B cell (primary cell): ENCODE data around the gene ORM1. TPM values are rescaled to one million over a fixed set of nuclear protein-coding genes. Genes with fewer than 3 reads are reported as not detected.

Experiments
- ATAC-seq: fragments of 200-7000 bp; cut with Tn5 transposase; one replicate; pipeline ENCODE4 v1.10.0; 2021; ENCODE audit warnings: low read depth, mild to moderate bottlenecking, moderate number of reproducible peaks, moderate library complexity
- CTCF ChIA-PET: fragments of 350-600 bp; sonication (Branson Sonifier 250); formaldehyde crosslinking; loops from one replicate; lab custom pipeline; 2021; ENCODE audit warnings: antibody characterized with exemption, inconsistent platforms; lab: Charles Lee
- POLR2A ChIA-PET: fragments of 350-600 bp; sonication (Branson Sonifier 250); formaldehyde crosslinking; loops from one replicate; lab custom pipeline; 2021; ENCODE audit warnings: antibody characterized with exemption; lab: Charles Lee
- DNase-seq: peaks from one replicate; pipeline ENCODE4 v3.0.0; 2013
- H2AFZ ChIP-seq: 2 replicates; pipeline ENCODE4 v1.6.1; 2012; ENCODE audit warnings: mild to moderate bottlenecking, low read depth, low read length; ENCODE audit not compliant: insufficient read depth, poor library complexity, severe bottlenecking
- H3K27ac ChIP-seq, 2 donors: 1 replicate in 1 of 2; 2 replicates in 1 of 2; pipeline ENCODE4 v1.5.1; 2012 to 2013; ENCODE audit warnings: low read length in 2 of 2, mild to moderate bottlenecking in 2 of 2, moderate library complexity in 1 of 2
- H3K27me3 ChIP-seq, 4 experiments: fragments of 200-600 bp in 1 of 4; sonication (generic) in 1 of 4; replicated peaks in 1 of 4; 1 replicate in 2 of 4; 2 replicates in 2 of 4; pipeline versions ENCODE4 v1.6.1 to v1.7.0; 2013 to 2016; ENCODE audit warnings: low read length in 3 of 4, mild to moderate bottlenecking in 2 of 4, mixed read lengths in 1 of 4, moderate library complexity in 1 of 4; ENCODE audit not compliant: insufficient read depth in 4 of 4, control insufficient read depth in 3 of 4; ENCODE audit errors: control extremely low read depth in 1 of 4
- H3K36me3 ChIP-seq, 2 experiments: replicated peaks in 1 of 2; 1 replicate in 1 of 2; 2 replicates in 1 of 2; pipeline versions ENCODE4 v1.6.1 to v1.7.1; 2013; ENCODE audit warnings: low read length in 1 of 2; ENCODE audit not compliant: insufficient read depth in 2 of 2, control insufficient read depth in 1 of 2; ENCODE audit errors: control extremely low read depth in 1 of 2, extremely low read depth in 1 of 2
- H3K4me1 ChIP-seq, 2 donors: fragments of 200-600 bp in 1 of 2; sonication (generic) in 1 of 2; 1 replicate in 1 of 2; 2 replicates in 1 of 2; pipeline versions ENCODE4 v1.5.1 to v1.6.1; 2013 to 2017; ENCODE audit warnings: low read length in 2 of 2; ENCODE audit not compliant: control insufficient read depth in 2 of 2, insufficient read depth in 2 of 2
- H3K4me2 ChIP-seq: replicated peaks from 2 replicates; pipeline ENCODE3; 2012; ENCODE audit warnings: mild to moderate bottlenecking, low read depth, low read length; ENCODE audit not compliant: poor library complexity, severe bottlenecking
- H3K4me3 ChIP-seq, 5 experiments: fragments of 200-600 bp in 1 of 5; sonication (generic) in 1 of 5; 1 replicate in 3 of 5; 2 replicates in 2 of 5; pipeline versions ENCODE4 v1.5.1 to v1.7.0; 2011 to 2016; ENCODE audit warnings: low read length in 4 of 5, mild to moderate bottlenecking in 4 of 5, low read depth in 2 of 5, control low read depth in 1 of 5, moderate library complexity in 1 of 5; ENCODE audit not compliant: insufficient read depth in 1 of 5; ENCODE audit errors: control extremely low read depth in 1 of 5, extremely low read depth in 1 of 5
- H3K79me2 ChIP-seq: fragments of 200-600 bp; sonication (generic); one replicate; pipeline ENCODE4 v1.6.0; 2016; ENCODE audit warnings: low read length; ENCODE audit not compliant: control insufficient read depth, insufficient read depth
- H3K9ac ChIP-seq: fragments of 200-600 bp; sonication (generic); 2 replicates; pipeline ENCODE4 v1.6.1; 2017; ENCODE audit warnings: mild to moderate bottlenecking, low read length, moderate library complexity
- H3K9me3 ChIP-seq, 3 donors: one replicate each; pipeline versions ENCODE4 v1.6.1 to v1.7.1; 2013; ENCODE audit warnings: low read length in 2 of 3; ENCODE audit not compliant: control insufficient read depth in 2 of 3, insufficient read depth in 1 of 3; ENCODE audit errors: control extremely low read depth in 1 of 3
- H4K20me1 ChIP-seq: 2 replicates; pipeline ENCODE4 v1.6.0; 2012; ENCODE audit warnings: mild to moderate bottlenecking, low read length; ENCODE audit not compliant: insufficient read depth, control insufficient read depth, poor library complexity, severe bottlenecking
- H3K27ac Mint-ChIP-seq: one replicate; pipeline ENCODE4 v1.8.0; 2021; ENCODE audit warnings: mixed read lengths
- H3K27me3 Mint-ChIP-seq: one replicate; pipeline ENCODE4 v1.8.0; 2021; ENCODE audit warnings: mixed read lengths
- H3K4me1 Mint-ChIP-seq: one replicate; pipeline ENCODE4 v1.8.0; 2021; ENCODE audit warnings: mixed read lengths
- H3K4me3 Mint-ChIP-seq: one replicate; pipeline ENCODE4 v1.8.0; 2021; ENCODE audit warnings: mixed read lengths
- H3K9me3 Mint-ChIP-seq: one replicate; pipeline ENCODE4 v1.8.0; 2022; ENCODE audit warnings: mixed read lengths; ENCODE audit not compliant: insufficient read depth
- CTCF ChIP-seq: fragments of 200-600 bp; IDR thresholded peaks from one replicate; pipeline ENCODE4 v1.8.0; 2022; ENCODE audit warnings: antibody characterized with exemption, mild to moderate bottlenecking
- EZH2 ChIP-seq: IDR thresholded peaks from 2 replicates; pipeline ENCODE4 v1.6.1; 2012; ENCODE audit warnings: borderline replicate concordance, low read depth, mild to moderate bottlenecking, moderate library complexity, low read length; ENCODE audit not compliant: insufficient read depth, poor library complexity, severe bottlenecking
- WGBS: methylation state at CpG from one replicate; pipeline ENCODE4 v1.1.5; 2013; ENCODE audit warnings: missing lambda C conversion rate; ENCODE audit not compliant: insufficient coverage; 5-methylcytosine and 5-hydroxymethylcytosine counted together
- intact Hi-C: fragments of 100-400 bp; cut with micrococcal nuclease; formaldehyde crosslinking; loops from one replicate; pipeline ENCODE4 v1.10.0; 2022
- polyA plus RNA-seq: library from polyadenylated mRNA; depleted of rRNA; stranded (reverse); fragments of >200 nt; gene quantifications from 2 replicates; pipeline ENCODE4 v1.2.3, GENCODE V29; 2012
- total RNA-seq, 2 donors: library from RNA; stranded (reverse); fragments of 120-200 nt in 1 of 2; gene quantifications; 1 replicate in 1 of 2; 2 replicates in 1 of 2; pipeline versions ENCODE4 v1.2.3 to v1.2.4, GENCODE V29; 2013 to 2022

The ORM1 gene
- total and polyA plus RNA-seq, 2 donors (not counting 1 experiment from before 2014, with no cell fraction given), result 0.13 TPM; not detected in 1

GRCh38 chr9:114310471-114311450 is 12.1 kb upstream of the ORM1 start:
- no peaks in the 10 kb centered on the region for H3K27me3 Mint-ChIP-seq
- WGBS, result 86% methylated on average over 9 of the region's 22 CpGs
- CTCF ChIA-PET, result no interaction called here
- Histone ChIP-seq H3K36me3 (no peaks in the 10 kb centered on the region), H2AFZ (no peak overlapping the region), H3K9me3 (peaks cover 0 to 14% (median 3%) of the 10 kb centered on the region in 3 donors), H3K4me1 (peaks cover 0 to 2% of the 10 kb centered on the region in 2 donors), H3K27me3 (no peaks in the 10 kb centered on the region), H3K9ac (no peak overlapping the region), H3K4me2 (no peak overlapping the region), H3K79me2 (no peaks in the 10 kb centered on the region), H4K20me1 (no peaks in the 10 kb centered on the region), H3K4me3 (no peak overlapping the region), H3K27ac (no peak overlapping the region)
- POLR2A ChIA-PET, result no interaction called here
- no peak overlapping the region for H3K27ac Mint-ChIP-seq
- DNase-seq (no peak), ATAC-seq (no peak)
- H3K9me3 Mint-ChIP-seq, result no peaks in the 10 kb centered on the region
- intact Hi-C loops, result no loop called here
- H3K4me1 Mint-ChIP-seq, result peaks cover under 1% of the 10 kb centered on the region
- no peak for TF ChIP-seq EZH2
- no peak overlapping the region for H3K4me3 Mint-ChIP-seq

- H3K27me3 Mint-ChIP-seq, result no peaks in the 10 kb centered on the region
- H3K27ac ChIP-seq, result no peak overlapping the region
- no peaks in the 10 kb centered on the region for H3K27me3 ChIP-seq
- no peaks in the 10 kb centered on the region for H3K9me3 Mint-ChIP-seq
- ChIA-PET POLR2A (no interaction called here), CTCF (interaction anchor here (1.0 kb wide), 1 partner anchor 10 kb away, joined by 3 read pairs; no protein-coding TSS in a partner anchor)
- peaks cover 0 to 14% (median 3%) of the 10 kb centered on the region in 3 donors for H3K9me3 ChIP-seq
- ATAC-seq, result no peak
- no peaks in the 10 kb centered on the region for H3K4me1 ChIP-seq
- H3K36me3 ChIP-seq, result no peaks in the 10 kb centered on the region
- TF ChIP-seq CTCF (no peak), EZH2 (no peak)
- H3K4me2 ChIP-seq, result no peak overlapping the region
- no peak overlapping the region for H3K27ac Mint-ChIP-seq
- no peak overlapping the region for H3K4me3 Mint-ChIP-seq
- no peak overlapping the region for H3K9ac ChIP-seq
- no peak overlapping the region for H3K4me3 ChIP-seq
- no peaks in the 10 kb centered on the region for H4K20me1 ChIP-seq
- DNase-seq, result no peak
- H3K4me1 Mint-ChIP-seq, result no peaks in the 10 kb centered on the region
- intact Hi-C loops, result no loop called here
- WGBS, result 92% methylated on average over 21 of the region's 28 CpGs
- no peaks in the 10 kb centered on the region for H3K79me2 ChIP-seq
- H2AFZ ChIP-seq, result no peak overlapping the region
Measured at GRCh38 chr9:114311571-114312512, 11.1 kb upstream of the ORM1 start.
